MM.1S (cell line): Measurements from ENCODE around the gene MECP2.

Source experiments
- DNase-seq: peaks from one replicate; pipeline ENCODE4 v3.0.0-alpha.2; 2015
- H2AFZ ChIP-seq: fragments of 300-600 bp; sonication (generic); 2 replicates; pipeline ENCODE4 v1.6.0; 2016; ENCODE audit warnings: antibody characterized with exemption, low read length
- H3F3A ChIP-seq: fragments of 300-600 bp; sonication (generic); 2 replicates; pipeline ENCODE4 v1.6.1; 2016; ENCODE audit warnings: mild to moderate bottlenecking, antibody characterized with exemption, low read length, moderate library complexity, mixed read lengths; ENCODE audit not compliant: insufficient read depth
- H3K27ac ChIP-seq: fragments of 300-600 bp; sonication (generic); 2 replicates; pipeline ENCODE4 v1.5.1; 2016; ENCODE audit warnings: mild to moderate bottlenecking, low read length
- H3K27me3 ChIP-seq: fragments of 300-600 bp; sonication (generic); replicated peaks from 2 replicates; pipeline ENCODE4 v1.6.0; 2016; ENCODE audit warnings: low read length; ENCODE audit not compliant: insufficient read depth
- H3K36me3 ChIP-seq: fragments of 300-600 bp; sonication (generic); replicated peaks from 2 replicates; pipeline ENCODE4 v1.6.1; 2016; ENCODE audit warnings: mild to moderate bottlenecking, low read length, mixed read lengths; ENCODE audit not compliant: insufficient read depth
- H3K4me1 ChIP-seq: fragments of 300-600 bp; sonication (generic); 2 replicates; pipeline ENCODE4 v1.6.1; 2016; ENCODE audit warnings: low read length, mixed read lengths
- H3K4me2 ChIP-seq: fragments of 300-600 bp; sonication (generic); 2 replicates; pipeline ENCODE4 v1.6.0; 2016; ENCODE audit warnings: low read depth, low read length
- H3K4me3 ChIP-seq: fragments of 300-600 bp; sonication (generic); 2 replicates; pipeline ENCODE4 v1.5.1; 2016; ENCODE audit warnings: low read length, mixed read lengths
- H3K79me2 ChIP-seq: fragments of 300-600 bp; sonication (generic); 2 replicates; pipeline ENCODE4 v1.6.1; 2016; ENCODE audit warnings: mixed run types, low read length, mixed read lengths
- H3K9ac ChIP-seq: fragments of 300-600 bp; sonication (generic); 2 replicates; pipeline ENCODE4 v1.6.1; 2016; ENCODE audit warnings: low read length, mixed read lengths
- H3K9me2 ChIP-seq: fragments of 300-600 bp; sonication (generic); replicated peaks from 2 replicates; pipeline ENCODE4 v1.6.1; 2016; ENCODE audit warnings: mild to moderate bottlenecking, low read length, mixed read lengths; ENCODE audit not compliant: insufficient read depth
- H3K9me3 ChIP-seq: fragments of 300-600 bp; sonication (generic); replicated peaks from 2 replicates; pipeline ENCODE4 v1.6.1; 2016; ENCODE audit warnings: mild to moderate bottlenecking, low read length, mixed read lengths; ENCODE audit not compliant: insufficient read depth
- H4K20me1 ChIP-seq: fragments of 300-600 bp; sonication (generic); 2 replicates; pipeline ENCODE4 v1.6.1; 2016; ENCODE audit warnings: mild to moderate bottlenecking, low read length, moderate library complexity, mixed read lengths; ENCODE audit not compliant: insufficient read depth
- CTCF ChIP-seq: fragments of 300-600 bp; sonication (generic); IDR thresholded peaks from 2 replicates; pipeline ENCODE4 v1.5.1; 2016; ENCODE audit warnings: antibody characterized with exemption, low read length, mixed read lengths
- EZH2 ChIP-seq: fragments of 300-600 bp; sonication (generic); optimal IDR thresholded peaks from 2 replicates; pipeline ENCODE3; 2017; ENCODE audit warnings: low read depth, mild to moderate bottlenecking, antibody characterized with exemption, low read length, mixed read lengths
- EZH2phosphoT487 ChIP-seq: fragments of 300-600 bp; sonication (generic); IDR thresholded peaks from 2 replicates; pipeline ENCODE4 v1.6.1; 2018; ENCODE audit warnings: antibody characterized with exemption, low read length

MECP2 gene

GRCh38 chrX:154120567-154120966, 23.1 kb upstream of the MECP2 start:
- Histone ChIP-seq H3K4me2 (no peak overlapping the region), H3K27ac (no peak overlapping the region)

DNA sequence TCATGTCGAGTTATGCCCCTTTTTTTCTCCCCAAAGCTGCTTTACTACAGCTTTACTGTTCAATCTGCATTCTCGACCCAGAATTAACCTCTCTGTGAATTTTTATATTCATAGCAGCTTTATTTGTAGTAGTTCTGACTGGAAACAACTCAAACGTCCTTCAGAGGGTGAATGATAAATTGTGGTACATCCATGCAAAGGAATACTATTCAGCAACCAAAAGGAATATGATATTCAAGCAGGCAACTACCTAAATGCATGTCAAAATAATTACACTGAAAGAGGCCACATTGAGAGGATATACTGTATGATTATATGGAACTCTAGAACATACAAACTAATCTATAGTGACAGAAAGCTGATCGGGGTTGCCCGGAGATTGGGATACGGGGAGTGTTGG, 20.0 kb upstream of the MECP2 start:
- Histone ChIP-seq H4K20me1 (no peaks in the 10 kb centered on the region), H3K4me2 (no peak overlapping the region), H3K9ac (no peak overlapping the region), H3K79me2 (no peaks in the 10 kb centered on the region), H3F3A (no peaks in the 10 kb centered on the region), H3K27me3 (no peaks in the 10 kb centered on the region), H3K9me2 (no peaks in the 10 kb centered on the region), H3K4me1 (no peaks in the 10 kb centered on the region), H2AFZ (no peak overlapping the region), H3K27ac (no peak overlapping the region), H3K36me3 (no peaks in the 10 kb centered on the region), H3K9me3 (no peaks in the 10 kb centered on the region), H3K4me3 (no peak overlapping the region)
- no peak for TF ChIP-seq CTCF
- TF ChIP-seq EZH2: no peak
- TF ChIP-seq EZH2phosphoT487: no peak
- no peak for DNase-seq

More at GRCh38 chrX:154120567-154120966, 23.1 kb upstream of the MECP2 start:
- H3K27me3 ChIP-seq: no peaks in the 10 kb centered on the region
- H3F3A ChIP-seq: no peaks in the 10 kb centered on the region
- TF ChIP-seq CTCF (no peak), EZH2phosphoT487 (no peak), EZH2 (no peak)
- H3K9me2 ChIP-seq: no peaks in the 10 kb centered on the region
- H3K4me3 ChIP-seq: no peak overlapping the region
- no peak overlapping the region for H2AFZ ChIP-seq
- H3K36me3 ChIP-seq: no peaks in the 10 kb centered on the region
- no peaks in the 10 kb centered on the region for H4K20me1 ChIP-seq
- H3K9me3 ChIP-seq: no peaks in the 10 kb centered on the region
- H3K4me1 ChIP-seq: no peaks in the 10 kb centered on the region
- no peak overlapping the region for H3K9ac ChIP-seq
- no peaks in the 10 kb centered on the region for H3K79me2 ChIP-seq
- no peak for DNase-seq

GRCh38 chrX:154116426-154117211, 19.1 kb upstream of the MECP2 start:
- Histone ChIP-seq H3K79me2 (no peaks in the 10 kb centered on the region), H3K9me3 (no peaks in the 10 kb centered on the region), H3F3A (no peaks in the 10 kb centered on the region), H3K4me3 (no peak overlapping the region), H3K9me2 (no peaks in the 10 kb centered on the region), H3K27ac (no peak overlapping the region), H3K4me2 (no peak overlapping the region), H3K9ac (no peak overlapping the region), H2AFZ (no peak overlapping the region), H4K20me1 (no peaks in the 10 kb centered on the region), H3K27me3 (no peaks in the 10 kb centered on the region), H3K36me3 (no peaks in the 10 kb centered on the region), H3K4me1 (no peaks in the 10 kb centered on the region)
- DNase-seq: no peak
- no peak for TF ChIP-seq CTCF
- TF ChIP-seq EZH2: no peak
- TF ChIP-seq EZH2phosphoT487: no peak
